RWPE2 (cell line): ENCODE results near the gene LHFPL2.
"Not testable (repeated sequence)": the region's sequence is repeated elsewhere in the genome, so short reads cannot be mapped to it uniquely, and the experiment has no call there.

Experiments used
- ATAC-seq: fragments of 200-7000 bp; cut with Tn5 transposase; 3 replicates; pipeline ENCODE4 v1.9.1; 2021; ENCODE audit warnings: low read depth
- DNase-seq: peaks from one replicate; pipeline ENCODE4 v3.0.0-alpha.2; 2020; ENCODE audit warnings: low spot score
- H3K27ac ChIP-seq: fragments of 450-650 bp; 2 replicates; pipeline ENCODE4 v1.5.1; 2017; ENCODE audit warnings: mild to moderate bottlenecking; ENCODE audit not compliant: poor library complexity, severe bottlenecking
- H3K27me3 ChIP-seq: fragments of 250-450 bp; sonication (Bioruptor Pico); 2 replicates; pipeline ENCODE4 v1.5.1; 2021; ENCODE audit warnings: mild to moderate bottlenecking, moderate library complexity; ENCODE audit not compliant: insufficient read depth, poor library complexity, severe bottlenecking
- H3K36me3 ChIP-seq: fragments of 250-450 bp; sonication (Bioruptor Pico); 2 replicates; pipeline ENCODE4 v1.5.1; 2020; ENCODE audit warnings: low read depth, mild to moderate bottlenecking, moderate library complexity
- H3K4me1 ChIP-seq: fragments of 250-450 bp; sonication (Bioruptor Pico); 2 replicates; pipeline ENCODE4 v1.5.1; 2021; ENCODE audit warnings: mild to moderate bottlenecking, moderate library complexity; ENCODE audit not compliant: insufficient read depth, poor library complexity, severe bottlenecking
- H3K4me3 ChIP-seq: fragments of 250-450 bp; sonication (Bioruptor Pico); 2 replicates; pipeline ENCODE4 v1.5.1; 2021; ENCODE audit warnings: mild to moderate bottlenecking, moderate library complexity; ENCODE audit not compliant: severe bottlenecking
- H3K9me3 ChIP-seq: fragments of 250-450 bp; sonication (Bioruptor Pico); 2 replicates; pipeline ENCODE4 v1.5.1; 2021; ENCODE audit warnings: mild to moderate bottlenecking, moderate library complexity; ENCODE audit not compliant: severe bottlenecking
- TF ChIP-seq, protein P1 (sequence below): fragments of 450-650 bp; IDR thresholded peaks from one replicate; pipeline ENCODE4 v1.5.1; 2017; ENCODE audit warnings: mild to moderate bottlenecking, moderate library complexity; ENCODE audit not compliant: poor library complexity, severe bottlenecking

LHFPL2 gene, protein sequence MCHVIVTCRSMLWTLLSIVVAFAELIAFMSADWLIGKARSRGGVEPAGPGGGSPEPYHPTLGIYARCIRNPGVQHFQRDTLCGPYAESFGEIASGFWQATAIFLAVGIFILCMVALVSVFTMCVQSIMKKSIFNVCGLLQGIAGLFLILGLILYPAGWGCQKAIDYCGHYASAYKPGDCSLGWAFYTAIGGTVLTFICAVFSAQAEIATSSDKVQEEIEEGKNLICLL

DNA sequence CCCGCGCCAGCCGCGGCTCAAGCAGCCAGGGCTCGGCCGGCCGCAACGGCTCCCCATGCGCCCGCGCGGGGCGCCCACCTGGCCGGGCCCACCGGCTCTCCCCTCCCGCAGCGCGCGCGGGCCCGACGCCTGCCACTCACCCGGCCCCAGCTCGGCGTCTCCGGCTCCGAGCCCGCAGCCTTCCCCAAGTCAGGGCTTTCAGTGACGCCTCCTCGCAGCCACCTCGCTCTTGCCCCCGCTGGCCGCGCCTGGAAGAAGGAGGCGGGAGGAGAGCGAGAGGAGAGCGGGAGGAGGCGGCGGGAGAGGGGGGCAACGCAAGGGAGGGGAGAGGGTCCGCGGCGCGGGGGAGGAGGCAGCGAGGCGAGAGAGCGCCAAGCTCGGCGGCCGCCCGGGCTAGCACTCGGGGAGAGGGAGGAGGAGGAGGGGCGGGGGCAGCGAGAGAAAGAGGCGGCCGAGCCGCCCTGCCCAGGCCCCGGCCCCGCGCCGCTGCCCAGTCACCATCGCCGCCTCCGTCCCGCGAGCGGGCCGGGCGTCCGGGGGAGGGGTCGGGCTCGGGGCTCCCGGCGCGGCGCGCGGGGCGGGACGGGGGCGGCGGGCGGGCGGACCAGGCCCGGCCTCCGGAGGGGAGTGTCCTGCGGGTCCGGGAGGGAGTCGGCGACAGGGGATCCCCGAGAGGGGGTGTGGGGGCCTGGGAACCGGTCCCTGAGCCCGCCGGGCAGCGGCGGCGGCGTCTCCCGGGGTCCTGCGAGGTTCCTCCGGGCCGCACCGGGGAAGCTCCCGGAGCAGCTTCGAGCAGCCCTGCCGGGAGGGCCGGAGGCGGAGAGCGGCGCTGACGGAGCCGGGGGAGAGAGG, at the start of gene LHFPL2:
TSS of gene LHFPL2 (minus strand) at position 414 of the 852 bp plus-strand sequence. CDS start 138,559 bp downstream, outside the sequence.
- no peaks in the 10 kb centered on the region for H3K27me3 ChIP-seq
- peak within 1 kb of the TSS; percentile 95 for H3K4me3 ChIP-seq
- peaks cover 15% of the 10 kb centered on the region for H3K4me1 ChIP-seq
- H3K36me3 ChIP-seq, result peaks cover 28% of the 10 kb centered on the region
- DNase-seq (peak; percentile 72), ATAC-seq (peak; percentile 72)
- no peaks in the 10 kb centered on the region for H3K9me3 ChIP-seq
- TF ChIP-seq, protein P1, sequence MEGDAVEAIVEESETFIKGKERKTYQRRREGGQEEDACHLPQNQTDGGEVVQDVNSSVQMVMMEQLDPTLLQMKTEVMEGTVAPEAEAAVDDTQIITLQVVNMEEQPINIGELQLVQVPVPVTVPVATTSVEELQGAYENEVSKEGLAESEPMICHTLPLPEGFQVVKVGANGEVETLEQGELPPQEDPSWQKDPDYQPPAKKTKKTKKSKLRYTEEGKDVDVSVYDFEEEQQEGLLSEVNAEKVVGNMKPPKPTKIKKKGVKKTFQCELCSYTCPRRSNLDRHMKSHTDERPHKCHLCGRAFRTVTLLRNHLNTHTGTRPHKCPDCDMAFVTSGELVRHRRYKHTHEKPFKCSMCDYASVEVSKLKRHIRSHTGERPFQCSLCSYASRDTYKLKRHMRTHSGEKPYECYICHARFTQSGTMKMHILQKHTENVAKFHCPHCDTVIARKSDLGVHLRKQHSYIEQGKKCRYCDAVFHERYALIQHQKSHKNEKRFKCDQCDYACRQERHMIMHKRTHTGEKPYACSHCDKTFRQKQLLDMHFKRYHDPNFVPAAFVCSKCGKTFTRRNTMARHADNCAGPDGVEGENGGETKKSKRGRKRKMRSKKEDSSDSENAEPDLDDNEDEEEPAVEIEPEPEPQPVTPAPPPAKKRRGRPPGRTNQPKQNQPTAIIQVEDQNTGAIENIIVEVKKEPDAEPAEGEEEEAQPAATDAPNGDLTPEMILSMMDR, result peak; percentile 23
- peak within 1 kb of the TSS; percentile 84 for H3K27ac ChIP-seq

DNA sequence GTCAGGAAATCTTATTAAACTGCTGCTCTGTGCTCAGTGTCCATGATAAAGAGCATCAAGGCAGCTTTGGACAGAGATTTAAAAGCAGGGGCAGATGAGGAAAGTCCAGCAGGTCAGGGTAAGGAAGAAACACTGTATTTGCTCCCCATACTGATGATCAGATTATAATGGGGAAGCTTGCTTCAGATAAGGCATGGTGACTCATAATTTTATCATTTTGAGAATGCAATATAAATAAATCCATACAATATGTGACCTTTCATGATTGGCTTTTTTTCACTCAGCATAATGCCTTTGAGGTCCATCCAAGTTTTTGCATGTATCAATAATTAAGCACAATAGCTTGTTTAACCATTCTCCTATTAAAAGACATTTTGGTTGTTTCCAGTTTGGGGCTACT, 48.1 kb upstream of the LHFPL2 start:
- TF ChIP-seq, protein P1, result no peak
- Histone ChIP-seq H3K27me3 (no peaks in the 10 kb centered on the region), H3K4me3 (no peak overlapping the region), H3K36me3 (no peaks in the 10 kb centered on the region), H3K4me1 (peaks cover 29% of the 10 kb centered on the region), H3K9me3 (peaks cover 3% of the 10 kb centered on the region), H3K27ac (peak overlapping the region; percentile 96)
- no peak for ATAC-seq
- no peak for DNase-seq

DNA sequence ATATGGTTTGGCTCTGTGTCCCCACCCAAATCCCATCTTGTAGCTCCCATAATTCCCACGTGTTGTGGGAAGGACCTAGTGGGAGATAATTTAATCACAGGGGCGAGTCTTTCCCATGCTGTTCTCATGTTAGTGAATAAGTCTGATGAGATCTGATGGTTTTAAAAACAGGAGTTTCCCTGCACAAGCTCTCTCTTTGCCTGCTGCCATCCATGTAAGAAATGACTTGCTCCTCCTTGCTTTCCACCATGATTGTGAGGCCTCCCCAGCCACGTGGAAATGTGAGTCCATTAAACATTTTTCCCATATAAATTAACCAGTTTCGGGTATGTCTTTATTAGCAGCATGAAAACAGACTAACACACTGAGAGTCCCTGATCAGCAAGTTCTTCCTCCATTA, 47.5 kb upstream of the LHFPL2 start:
- ATAC-seq, H3K9me3 ChIP-seq, DNase-seq, H3K36me3 ChIP-seq, H3K27me3 ChIP-seq, H3K4me3 ChIP-seq: not testable (repeated sequence)
- H3K4me1 ChIP-seq, result peaks cover 27% of the 10 kb centered on the region
- peak overlapping the region; percentile 96 for H3K27ac ChIP-seq

DNA sequence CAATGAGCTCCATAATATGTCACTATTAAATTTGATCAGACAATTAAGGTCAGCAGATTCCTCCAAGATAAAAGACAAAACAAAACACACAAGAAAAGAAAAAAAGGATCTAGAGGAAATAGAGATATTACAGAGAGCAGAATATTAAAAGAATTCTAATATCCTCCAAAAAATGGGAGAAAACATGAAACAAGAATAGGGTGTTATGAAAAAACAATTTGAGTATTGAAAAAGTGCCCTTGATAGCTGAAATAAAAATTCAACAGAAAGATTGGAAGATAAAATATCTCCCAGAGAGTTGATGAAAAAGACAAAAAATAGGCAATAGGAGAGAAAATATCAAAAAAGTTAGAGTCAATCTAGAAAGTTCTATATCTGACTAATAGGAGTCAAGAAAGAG, 44.8 kb upstream of the LHFPL2 start:
- H3K36me3 ChIP-seq, result no peaks in the 10 kb centered on the region
- no peaks in the 10 kb centered on the region for H3K27me3 ChIP-seq
- peaks cover 9% of the 10 kb centered on the region for H3K4me1 ChIP-seq
- peaks cover 3% of the 10 kb centered on the region for H3K9me3 ChIP-seq
- DNase-seq (no peak), ATAC-seq (no peak)
- no peak overlapping the region for H3K4me3 ChIP-seq
- TF ChIP-seq, protein P1, result no peak
- H3K27ac ChIP-seq, result no peak overlapping the region

DNA sequence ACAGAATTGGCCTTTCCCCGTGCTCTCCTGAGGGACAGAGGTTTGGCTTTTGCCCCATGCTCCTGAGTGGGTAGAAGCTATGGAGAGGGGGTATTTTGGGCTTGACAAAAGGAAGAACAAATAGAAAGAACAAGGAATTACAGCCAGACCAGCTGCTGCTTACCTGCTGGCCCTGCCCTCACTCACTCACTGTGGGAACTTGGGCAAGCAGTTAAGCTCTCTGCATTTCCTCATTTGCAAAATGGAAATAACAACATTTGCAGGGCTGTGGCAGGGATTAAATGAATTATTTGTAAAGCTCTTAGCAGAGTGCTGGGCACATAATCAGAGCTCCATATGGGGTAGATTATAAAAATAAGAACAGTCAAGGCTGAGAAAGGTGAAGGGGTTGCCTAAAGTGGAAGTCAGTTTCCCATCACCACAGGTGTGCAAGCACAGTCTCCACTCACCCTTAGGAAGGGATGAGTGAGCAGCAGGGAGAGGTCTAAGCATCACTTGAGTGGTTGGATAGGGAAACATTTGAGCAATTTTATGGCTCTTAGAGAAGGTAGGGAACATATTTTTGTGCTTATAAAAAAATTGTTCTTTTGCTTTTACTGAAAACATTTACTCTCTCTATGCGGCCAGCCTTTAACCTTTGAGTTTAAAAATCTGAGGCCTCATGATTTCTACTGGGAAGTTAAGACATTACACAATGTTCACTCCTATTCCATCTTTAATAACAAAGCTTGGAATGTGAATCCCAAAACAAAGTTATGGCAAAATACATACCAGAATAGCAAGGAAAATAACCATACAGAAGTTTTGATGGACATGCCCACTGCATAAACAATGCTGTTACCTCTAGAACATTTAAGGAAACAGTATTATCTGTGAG, 42.8 kb upstream of the LHFPL2 start:
- Histone ChIP-seq H3K4me3 (no peak overlapping the region), H3K9me3 (peaks cover 3% of the 10 kb centered on the region), H3K27me3 (no peaks in the 10 kb centered on the region), H3K4me1 (no peaks in the 10 kb centered on the region), H3K27ac (no peak overlapping the region), H3K36me3 (no peaks in the 10 kb centered on the region)
- DNase-seq, result no peak
- TF ChIP-seq, protein P1, result no peak
- no peak for ATAC-seq
